Measurements from ENCODE around the gene DIAPH1.

The DIAPH1 gene

GRCh38 chr5:141517312-141517711, 101.5 kb downstream of the DIAPH1 start:
- DNase-seq, result no peak

DNA sequence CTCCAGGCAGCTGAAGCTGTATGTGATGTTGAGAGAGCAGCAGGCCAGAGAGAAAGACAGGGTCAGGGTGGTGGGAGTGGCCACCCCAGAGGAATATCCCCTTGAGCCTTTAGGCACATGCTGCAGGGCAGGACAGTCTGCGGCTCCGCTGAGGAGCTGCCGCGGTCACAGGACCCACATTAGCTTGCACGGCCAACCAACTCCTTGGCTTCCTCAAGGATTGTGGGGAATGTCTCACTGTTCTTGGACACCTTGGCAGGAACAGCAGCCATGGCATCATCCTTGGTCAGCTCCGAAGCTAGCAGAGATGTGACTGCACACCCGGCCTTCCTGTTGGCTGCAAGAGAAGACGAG, 102.2 kb downstream of the DIAPH1 start:
- DNase-seq, result no peak

DNA sequence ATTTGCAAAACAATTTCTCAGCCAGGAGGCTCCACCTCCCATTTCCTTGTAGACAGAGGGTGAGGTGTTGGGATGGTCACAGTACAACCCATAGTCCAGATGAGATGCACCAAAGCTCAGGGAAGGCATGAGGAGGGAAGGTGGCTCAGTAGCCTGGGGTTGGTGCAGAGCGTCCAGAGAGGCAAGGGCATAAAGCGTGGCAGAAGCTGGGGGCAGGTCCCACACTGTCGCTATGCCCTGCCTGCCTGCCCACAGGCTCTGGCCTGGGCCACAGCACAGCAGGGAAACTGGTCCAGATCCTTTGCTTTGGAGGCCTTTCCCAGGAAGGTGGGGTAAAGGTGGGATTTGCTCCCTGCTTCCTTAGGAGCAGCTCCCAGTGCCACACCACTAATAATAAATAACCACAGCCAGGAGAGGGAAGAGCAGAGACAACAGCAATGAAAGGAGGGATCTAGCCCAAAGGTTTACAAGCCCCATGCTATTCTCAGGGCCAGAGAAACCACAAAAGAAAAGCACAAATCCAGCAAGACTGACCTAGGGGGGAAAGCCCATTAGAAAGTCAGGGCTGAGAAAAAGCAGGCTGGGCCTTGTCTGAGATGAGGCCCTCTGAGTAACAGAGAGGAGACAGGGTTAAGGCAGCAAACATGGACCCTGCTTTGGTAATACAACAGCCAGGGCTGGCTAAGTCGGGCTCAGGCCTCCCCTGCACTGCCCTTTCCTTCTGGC, 102.7 kb downstream of the DIAPH1 start:
- no peak for DNase-seq

GRCh38 chr5:141515141-141515540, 103.7 kb downstream of the DIAPH1 start:
- DNase-seq, result no peak

- DNase-seq, result no peak
These were observed 104.3 kb downstream of the DIAPH1 start for GRCh38 chr5:141514330-141515133.

GRCh38 chr5:141513627-141514329, 105.0 kb downstream of the DIAPH1 start:
- no peak for DNase-seq

DNA sequence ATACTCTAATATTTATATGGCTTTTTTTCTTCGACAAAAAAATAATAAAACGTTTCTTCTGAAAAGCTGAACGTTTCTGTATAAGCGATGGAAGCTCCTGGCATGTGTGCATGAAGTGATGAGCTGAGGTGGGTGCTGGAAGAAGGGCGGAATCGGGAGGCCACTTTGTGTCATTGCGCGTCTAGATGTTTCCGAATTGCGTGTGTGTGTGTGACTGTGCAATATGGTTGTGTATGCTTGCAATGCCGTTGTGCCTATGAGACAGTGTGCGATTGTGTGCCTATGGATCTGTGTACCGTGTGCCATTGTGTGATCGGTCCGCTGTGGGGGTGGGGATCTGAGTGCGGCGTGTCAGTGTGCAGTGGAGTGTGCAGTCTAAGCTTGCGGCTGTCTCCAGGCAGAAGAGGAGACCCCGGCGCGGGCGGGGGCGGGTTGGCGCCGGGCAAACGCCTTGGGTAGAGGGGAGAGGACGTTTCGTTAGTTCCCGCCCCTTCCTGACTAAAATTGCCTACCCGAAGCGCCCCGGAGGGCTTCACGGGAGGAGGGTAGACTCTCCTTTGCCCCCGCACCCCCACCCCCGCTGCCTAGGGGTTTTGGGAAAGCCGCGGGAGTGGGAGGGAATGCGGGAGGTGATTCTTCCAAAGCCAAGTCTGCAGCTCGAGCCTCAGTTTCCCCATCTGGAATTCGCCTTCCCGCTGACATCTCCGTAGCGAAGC, 105.7 kb downstream of the DIAPH1 start:
- no peak for DNase-seq

DNA sequence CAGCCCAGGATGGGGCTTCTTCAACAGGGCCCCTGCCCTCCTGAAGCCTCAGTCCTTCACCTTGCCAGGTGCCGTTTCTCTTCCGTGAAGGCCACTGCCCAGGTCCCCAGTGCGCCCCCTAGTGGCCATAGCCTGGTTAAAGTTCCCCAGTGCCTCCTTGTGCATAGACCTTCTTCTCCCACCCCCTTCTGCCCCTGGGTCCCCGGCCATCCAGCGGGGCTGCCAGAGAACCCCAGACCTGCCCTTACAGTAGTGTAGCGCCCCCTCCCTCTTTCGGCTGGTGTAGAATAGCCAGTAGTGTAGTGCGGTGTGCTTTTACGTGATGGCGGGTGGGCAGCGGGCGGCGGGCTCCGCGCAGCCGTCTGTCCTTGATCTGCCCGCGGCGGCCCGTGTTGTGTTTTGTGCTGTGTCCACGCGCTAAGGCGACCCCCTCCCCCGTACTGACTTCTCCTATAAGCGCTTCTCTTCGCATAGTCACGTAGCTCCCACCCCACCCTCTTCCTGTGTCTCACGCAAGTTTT, 106.3 kb downstream of the DIAPH1 start:
- DNase-seq, result peak; percentile 68

- DNase-seq, result no peak
These were observed 107.0 kb downstream of the DIAPH1 start for GRCh38 chr5:141511771-141512325.

DNA sequence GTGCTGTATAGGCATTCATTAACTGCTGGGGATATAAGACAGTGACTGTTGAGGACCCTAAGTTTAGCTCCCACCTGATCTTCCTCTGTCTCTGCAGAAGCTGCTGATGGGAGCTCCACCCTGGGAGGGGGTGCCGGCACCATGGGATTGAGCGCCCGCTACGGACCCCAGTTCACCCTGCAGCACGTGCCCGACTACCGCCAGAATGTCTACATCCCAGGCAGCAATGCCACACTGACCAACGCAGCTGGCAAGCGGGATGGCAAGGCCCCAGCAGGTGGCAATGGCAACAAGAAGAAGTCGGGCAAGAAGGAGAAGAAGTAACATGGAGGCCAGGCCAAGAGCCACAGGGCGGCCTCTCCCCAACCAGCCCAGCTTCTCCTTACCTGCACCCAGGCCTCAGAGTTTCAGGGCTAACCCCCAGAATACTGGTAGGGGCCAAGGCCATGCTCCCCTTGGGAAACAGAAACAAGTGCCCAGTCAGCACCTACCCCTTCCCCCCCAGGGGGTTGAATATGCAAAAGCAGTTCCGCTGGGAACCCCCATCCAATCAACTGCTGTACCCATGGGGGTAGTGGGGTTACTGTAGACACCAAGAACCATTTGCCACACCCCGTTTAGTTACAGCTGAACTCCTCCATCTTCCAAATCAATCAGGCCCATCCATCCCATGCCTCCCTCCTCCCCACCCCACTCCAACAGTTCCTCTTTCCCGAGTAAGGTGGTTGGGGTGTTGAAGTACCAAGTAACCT, 107.8 kb downstream of the DIAPH1 start:
- DNase-seq, result no peak

GRCh38 chr5:141510160-141510559, 108.6 kb downstream of the DIAPH1 start:
- DNase-seq, result no peak

DNA sequence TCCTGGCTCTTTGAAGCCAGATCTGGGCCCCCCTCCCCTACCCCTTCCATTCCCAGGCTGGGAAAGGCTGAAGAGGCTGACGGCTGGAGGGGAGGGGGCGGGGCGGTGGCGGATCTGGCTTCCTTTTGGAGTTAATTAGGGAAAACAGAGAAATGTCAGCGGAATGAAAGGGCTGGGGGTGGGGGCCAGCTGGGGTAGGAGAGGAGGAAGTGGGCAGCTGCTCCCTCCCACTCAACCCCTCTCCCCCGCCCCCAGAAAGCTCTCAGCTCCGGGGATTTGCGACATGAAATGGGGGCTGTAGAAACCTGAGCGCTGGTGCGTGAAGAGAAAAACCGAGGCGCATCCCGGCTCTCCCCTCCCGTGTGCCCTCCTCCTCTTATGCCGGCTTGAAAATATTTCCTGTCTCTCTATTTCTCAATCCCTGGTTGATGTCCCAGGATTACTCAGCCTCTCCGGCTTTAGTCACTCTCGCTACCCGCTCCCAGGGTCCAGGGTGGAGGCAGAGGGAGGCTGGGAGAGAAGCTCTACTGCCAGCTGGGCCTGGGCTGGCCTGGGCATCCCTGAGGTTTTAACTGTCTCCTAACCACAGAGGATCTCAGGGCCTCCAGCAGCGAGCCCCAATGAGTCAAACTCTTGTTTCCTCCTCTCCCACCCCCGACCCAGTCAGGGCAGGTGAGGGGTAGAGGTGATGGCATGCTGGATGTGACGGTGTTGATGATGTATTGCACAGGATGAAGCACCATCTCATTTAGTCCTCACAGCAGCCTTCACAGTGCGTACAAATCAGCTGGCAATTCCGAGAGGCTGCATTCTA, 109.8 kb downstream of the DIAPH1 start:
- no peak for DNase-seq

DNA sequence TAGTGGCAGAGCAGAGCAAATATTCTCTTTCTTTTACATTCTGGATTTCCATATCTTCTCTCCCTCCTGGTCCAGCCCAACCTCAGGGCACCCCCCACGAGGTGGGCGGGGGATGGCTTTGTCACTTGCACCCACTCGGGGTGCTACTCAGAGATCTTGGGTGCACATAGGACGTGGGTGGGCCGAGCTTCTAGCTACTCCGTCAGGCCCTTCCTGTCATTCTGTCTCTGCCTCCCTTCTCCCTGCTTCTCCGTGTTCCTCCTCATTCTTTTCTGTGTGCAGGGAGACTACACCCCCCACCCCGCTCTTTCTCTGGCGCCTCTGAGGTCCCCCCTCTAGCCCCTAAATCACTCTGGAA, 110.4 kb downstream of the DIAPH1 start:
- no peak for DNase-seq

GRCh38 chr5:141507387-141508091, 111.3 kb downstream of the DIAPH1 start:
- no peak for DNase-seq

DNA sequence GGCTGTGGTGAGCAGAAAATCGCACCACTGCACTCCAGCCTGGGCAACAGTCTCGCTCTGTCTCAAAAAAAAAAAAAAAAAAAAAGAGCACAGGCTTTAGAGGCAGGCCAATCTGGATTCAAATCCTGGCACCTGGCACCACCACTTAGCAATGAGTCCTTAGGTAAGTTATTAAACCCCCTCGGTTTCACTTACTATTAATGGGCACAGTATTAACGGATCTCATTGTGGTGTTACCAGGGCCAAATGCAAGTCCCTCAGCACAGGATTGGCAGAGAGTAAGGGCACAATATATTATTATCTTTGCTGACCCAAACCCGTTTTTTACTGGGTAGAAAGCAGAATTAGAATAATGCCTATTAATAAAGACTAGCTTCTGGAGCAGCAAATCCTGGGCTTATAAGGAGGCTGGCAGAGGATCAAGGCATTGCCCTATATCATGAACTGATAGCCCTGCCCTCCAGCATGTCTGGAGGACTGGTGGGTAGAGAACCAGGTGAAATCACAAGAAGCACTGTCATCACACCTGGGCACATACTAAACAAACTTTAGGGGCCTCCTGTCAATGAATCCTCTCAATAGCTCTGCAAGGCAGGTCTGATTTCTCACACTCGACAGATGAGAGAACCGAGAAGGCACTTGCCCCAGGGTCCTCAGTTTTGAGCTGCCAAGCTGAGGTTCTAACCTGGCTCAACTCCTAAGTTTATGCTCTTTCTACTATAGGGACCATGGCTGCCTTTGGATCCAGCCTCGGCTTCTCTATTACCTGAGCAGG, 112.2 kb downstream of the DIAPH1 start:
- DNase-seq, result no peak

- DNase-seq, result no peak
These were observed 114.6 kb downstream of the DIAPH1 start for GRCh38 chr5:141504216-141504615.

DNA sequence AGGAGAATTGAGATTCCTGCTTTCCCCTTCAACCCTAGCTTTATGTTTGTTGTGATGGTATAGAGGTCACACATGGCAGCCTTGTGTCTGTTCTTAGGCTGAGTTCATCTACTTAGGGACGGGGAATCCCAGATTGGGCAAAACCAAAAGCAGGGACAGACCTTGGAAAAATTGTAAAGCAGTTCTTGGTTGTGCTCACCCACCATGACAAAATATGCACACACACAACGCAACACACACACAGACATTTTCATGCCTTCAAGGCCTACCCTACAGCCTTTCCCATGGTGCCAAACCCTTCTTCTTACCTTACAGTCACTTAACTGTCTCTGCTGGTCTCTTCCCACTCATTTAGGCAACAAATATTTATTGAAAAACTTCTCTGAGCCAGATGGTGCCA, 115.1 kb downstream of the DIAPH1 start:
- no peak for DNase-seq

- DNase-seq, result no peak
These were observed 117.0 kb downstream of the DIAPH1 start for GRCh38 chr5:141501761-141502160.

DNA sequence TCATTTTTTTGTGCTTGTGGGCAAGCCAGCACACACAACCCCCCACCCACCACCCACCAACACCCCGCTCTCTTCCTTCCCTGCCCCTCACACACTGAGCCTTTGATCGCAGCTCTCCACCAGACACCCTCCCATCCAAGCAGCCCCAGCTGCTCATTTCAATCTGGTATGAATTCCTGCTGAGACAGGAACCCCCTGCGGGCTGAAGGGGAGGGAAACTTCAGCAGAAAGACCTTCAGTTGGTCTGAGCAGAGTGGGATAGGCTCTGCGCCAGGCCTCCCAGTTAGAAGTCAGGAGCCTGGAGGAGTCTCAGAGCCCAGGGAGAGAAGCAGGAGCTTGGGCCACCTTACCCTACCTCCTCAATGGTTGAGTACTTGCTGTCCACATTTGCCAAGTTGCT, 122.8 kb downstream of the DIAPH1 start:
- no peak for DNase-seq

GRCh38 chr5:141495453-141495811, 123.4 kb downstream of the DIAPH1 start:
- no peak for DNase-seq
